ENCODE data around the gene KRT40.
A peak's percentile ranks its signal among the peaks of the same experiment; 100 is the strongest.

Gene KRT40

DNA sequence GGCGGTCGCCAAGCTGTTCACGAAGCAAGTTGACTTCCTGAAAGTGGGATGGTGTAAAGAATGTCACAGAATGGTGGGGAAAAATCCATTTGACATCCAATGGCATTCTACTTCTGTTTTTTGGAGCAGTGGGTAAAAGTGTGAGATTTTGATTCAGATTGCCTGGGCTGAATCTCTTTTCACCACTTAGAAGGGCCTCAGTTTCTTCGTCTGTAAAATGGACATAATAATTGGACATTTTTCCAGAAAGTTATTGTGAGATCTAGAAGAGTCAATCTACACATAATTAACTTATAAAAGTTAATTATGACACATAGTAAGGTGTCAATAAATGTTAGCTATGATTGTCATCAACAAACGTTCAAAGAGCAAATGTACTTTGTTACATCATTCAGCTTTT is 3.0 kb downstream of the KRT40 start:
- Histone ChIP-seq H3K79me1 (replicated peaks; ENCODE audit: low read length, poor library complexity, severe bottlenecking) (no peaks in the 10 kb centered on the region), H2AFZ (ENCODE audit: low read depth, low read length) (no peak overlapping the region), H3K4ac (ENCODE audit: low read depth in 1 of 2, low read length in 2 of 2) (no peak overlapping the region), H3K18ac (ENCODE audit: low read depth in 1 of 2, low read length in 2 of 2) (no peak overlapping the region), H2BK15ac (ENCODE audit: low read depth, poor library complexity, severe bottlenecking) (no peak overlapping the region), H3K27ac (ENCODE audit: low read length, poor library complexity, severe bottlenecking) (no peak overlapping the region), H3K14ac (ENCODE audit: low read length in 2 of 2) (no peak overlapping the region), H3K9me3 (ENCODE audit: control insufficient read depth, low read length) (no peaks in the 10 kb centered on the region), H3K4me3 (ENCODE audit: insufficient read depth in 1 of 2, low read depth in 1 of 2, low read length in 2 of 2) (peak overlapping the region in 1 of 2 experiments; percentile 50), H3K27me3 (ENCODE audit: control insufficient read depth in 1 of 2, insufficient read depth in 1 of 2, low read length in 2 of 2) (no peaks in the 10 kb centered on the region), H3K9ac (ENCODE audit: low read length) (peak overlapping the region; percentile 65), H4K91ac (ENCODE audit: low read length) (no peak overlapping the region), H2BK5ac (ENCODE audit: low read depth, low read length, poor library complexity, severe bottlenecking) (no peak overlapping the region), H2AK5ac (ENCODE audit: low read length, severe bottlenecking) (no peak overlapping the region), H3K36me3 (ENCODE audit: control insufficient read depth in 1 of 2, insufficient read depth in 2 of 2, low read depth in 1 of 2, low read length in 2 of 2) (no peaks in the 10 kb centered on the region), H3K4me1 (ENCODE audit: control insufficient read depth, insufficient read depth, low read depth, low read length) (peaks cover 8% of the 10 kb centered on the region), H2BK120ac (ENCODE audit: low read depth, low read length) (no peak overlapping the region), H3K23ac (ENCODE audit: low read length in 2 of 2) (no peak overlapping the region), H3K4me2 (ENCODE audit: low read length, poor library complexity, severe bottlenecking) (no peak overlapping the region), H4K8ac (ENCODE audit: low read length) (no peak overlapping the region), H2BK12ac (ENCODE audit: low read length in 2 of 2) (no peak overlapping the region)
- WGBS: 70% methylated on average over 3 of the region's 5 CpGs
- no peak for DNase-seq

GRCh38 chr17:40980596-40980995 is 3.5 kb downstream of the KRT40 start:
- no peaks in the 10 kb centered on the region for H3K27me3 ChIP-seq (ENCODE audit: control insufficient read depth in 1 of 2, insufficient read depth in 1 of 2, low read length in 2 of 2)
- H3K36me3 ChIP-seq (ENCODE audit: control insufficient read depth in 1 of 2, insufficient read depth in 2 of 2, low read depth in 1 of 2, low read length in 2 of 2): no peaks in the 10 kb centered on the region
- 17% methylated on average over 8 of the region's 8 CpGs for WGBS
- no peak overlapping the region for H2BK12ac ChIP-seq (ENCODE audit: low read length in 2 of 2)
- no peak overlapping the region for H2BK15ac ChIP-seq (ENCODE audit: low read depth, poor library complexity, severe bottlenecking)
- peaks cover 8% of the 10 kb centered on the region for H3K4me1 ChIP-seq (ENCODE audit: control insufficient read depth, insufficient read depth, low read depth, low read length)
- H2BK5ac ChIP-seq (ENCODE audit: low read depth, low read length, poor library complexity, severe bottlenecking): no peak overlapping the region
- no peaks in the 10 kb centered on the region for H3K9me3 ChIP-seq (ENCODE audit: control insufficient read depth, low read length)
- H3K18ac ChIP-seq (ENCODE audit: low read depth in 1 of 2, low read length in 2 of 2): no peak overlapping the region
- H3K23ac ChIP-seq (ENCODE audit: low read length in 2 of 2): no peak overlapping the region
- no peak overlapping the region for H3K4ac ChIP-seq (ENCODE audit: low read depth in 1 of 2, low read length in 2 of 2)
- peak; percentile 33 for DNase-seq
- H3K4me2 ChIP-seq (ENCODE audit: low read length, poor library complexity, severe bottlenecking): no peak overlapping the region
- no peak overlapping the region for H4K91ac ChIP-seq (ENCODE audit: low read length)
- H2BK120ac ChIP-seq (ENCODE audit: low read depth, low read length): no peak overlapping the region
- no peak overlapping the region for H4K8ac ChIP-seq (ENCODE audit: low read length)
- H3K27ac ChIP-seq (ENCODE audit: low read length, poor library complexity, severe bottlenecking): no peak overlapping the region
- peak overlapping the region in 1 of 2 experiments; percentile 50 for H3K4me3 ChIP-seq (ENCODE audit: insufficient read depth in 1 of 2, low read depth in 1 of 2, low read length in 2 of 2)
- no peak overlapping the region for H3K14ac ChIP-seq (ENCODE audit: low read length in 2 of 2)
- no peak overlapping the region for H2AK5ac ChIP-seq (ENCODE audit: low read length, severe bottlenecking)
- no peak overlapping the region for H2AFZ ChIP-seq (ENCODE audit: low read depth, low read length)
- no peaks in the 10 kb centered on the region for H3K79me1 ChIP-seq (replicated peaks; ENCODE audit: low read length, poor library complexity, severe bottlenecking)
- H3K9ac ChIP-seq (ENCODE audit: low read length): peak overlapping the region; percentile 65

DNA sequence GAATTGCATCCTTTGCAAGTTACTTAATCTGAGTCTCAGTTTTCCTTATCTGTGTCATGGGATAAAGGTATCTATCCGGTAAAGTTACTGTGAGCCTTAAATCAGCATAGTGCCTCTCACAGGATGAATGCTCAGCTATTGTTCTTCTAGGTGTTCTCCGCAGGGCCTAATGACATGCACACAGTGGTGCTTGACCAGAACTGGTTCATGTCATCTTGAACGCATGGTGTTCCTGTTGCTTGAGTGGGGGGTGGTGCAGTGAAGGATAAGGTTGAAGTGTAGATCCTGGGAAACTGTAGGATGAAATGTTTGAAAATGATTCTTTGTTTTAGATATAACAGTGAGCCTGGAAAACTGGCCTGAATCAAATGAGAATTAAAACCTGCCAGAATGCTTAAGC is 4.0 kb downstream of the KRT40 start:
- Histone ChIP-seq H4K8ac (ENCODE audit: low read length) (no peak overlapping the region), H2AK5ac (ENCODE audit: low read length, severe bottlenecking) (no peak overlapping the region), H3K79me1 (replicated peaks; ENCODE audit: low read length, poor library complexity, severe bottlenecking) (no peaks in the 10 kb centered on the region), H3K23ac (ENCODE audit: low read length in 2 of 2) (no peak overlapping the region), H3K9ac (ENCODE audit: low read length) (peak overlapping the region; percentile 65), H3K18ac (ENCODE audit: low read depth in 1 of 2, low read length in 2 of 2) (no peak overlapping the region), H3K36me3 (ENCODE audit: control insufficient read depth in 1 of 2, insufficient read depth in 2 of 2, low read depth in 1 of 2, low read length in 2 of 2) (no peaks in the 10 kb centered on the region), H2BK12ac (ENCODE audit: low read length in 2 of 2) (no peak overlapping the region), H2BK15ac (ENCODE audit: low read depth, poor library complexity, severe bottlenecking) (no peak overlapping the region), H3K27me3 (ENCODE audit: control insufficient read depth in 1 of 2, insufficient read depth in 1 of 2, low read length in 2 of 2) (no peaks in the 10 kb centered on the region), H2BK5ac (ENCODE audit: low read depth, low read length, poor library complexity, severe bottlenecking) (no peak overlapping the region), H3K4me3 (ENCODE audit: insufficient read depth in 1 of 2, low read depth in 1 of 2, low read length in 2 of 2) (peak overlapping the region in 1 of 2 experiments; percentile 50), H4K91ac (ENCODE audit: low read length) (no peak overlapping the region), H2AFZ (ENCODE audit: low read depth, low read length) (no peak overlapping the region), H3K4me1 (ENCODE audit: control insufficient read depth, insufficient read depth, low read depth, low read length) (peaks cover 8% of the 10 kb centered on the region), H3K4ac (ENCODE audit: low read depth in 1 of 2, low read length in 2 of 2) (no peak overlapping the region), H3K9me3 (ENCODE audit: control insufficient read depth, low read length) (no peaks in the 10 kb centered on the region), H2BK120ac (ENCODE audit: low read depth, low read length) (no peak overlapping the region), H3K27ac (ENCODE audit: low read length, poor library complexity, severe bottlenecking) (no peak overlapping the region), H3K4me2 (ENCODE audit: low read length, poor library complexity, severe bottlenecking) (no peak overlapping the region), H3K14ac (ENCODE audit: low read length in 2 of 2) (no peak overlapping the region)
- 76% methylated on average over 3 of the region's 3 CpGs for whole genome bisulfite sequencing
- DNase-seq: no peak

- H3K36me3 ChIP-seq (ENCODE audit: control insufficient read depth in 1 of 2, insufficient read depth in 2 of 2, low read depth in 1 of 2, low read length in 2 of 2): no peaks in the 10 kb centered on the region
- H3K4ac ChIP-seq (ENCODE audit: low read depth in 1 of 2, low read length in 2 of 2): no peak overlapping the region
- H3K4me2 ChIP-seq (ENCODE audit: low read length, poor library complexity, severe bottlenecking): no peak overlapping the region
- H3K4me3 ChIP-seq (ENCODE audit: insufficient read depth in 1 of 2, low read depth in 1 of 2, low read length in 2 of 2): no peak overlapping the region
- no peak overlapping the region for H4K8ac ChIP-seq (ENCODE audit: low read length)
- H3K79me1 ChIP-seq (replicated peaks; ENCODE audit: low read length, poor library complexity, severe bottlenecking): no peaks in the 10 kb centered on the region
- no peak overlapping the region for H2BK5ac ChIP-seq (ENCODE audit: low read depth, low read length, poor library complexity, severe bottlenecking)
- no peak overlapping the region for H2BK120ac ChIP-seq (ENCODE audit: low read depth, low read length)
- no peak overlapping the region for H3K27ac ChIP-seq (ENCODE audit: low read length, poor library complexity, severe bottlenecking)
- WGBS: 92% methylated on average over 13 of the region's 13 CpGs
- H2AFZ ChIP-seq (ENCODE audit: low read depth, low read length): no peak overlapping the region
- no peak overlapping the region for H2AK5ac ChIP-seq (ENCODE audit: low read length, severe bottlenecking)
- no peak overlapping the region for H3K14ac ChIP-seq (ENCODE audit: low read length in 2 of 2)
- H2BK15ac ChIP-seq (ENCODE audit: low read depth, poor library complexity, severe bottlenecking): no peak overlapping the region
- no peaks in the 10 kb centered on the region for H3K27me3 ChIP-seq (ENCODE audit: control insufficient read depth in 1 of 2, insufficient read depth in 1 of 2, low read length in 2 of 2)
- H3K9me3 ChIP-seq (ENCODE audit: control insufficient read depth, low read length): no peaks in the 10 kb centered on the region
- no peak overlapping the region for H3K9ac ChIP-seq (ENCODE audit: low read length)
- H4K91ac ChIP-seq (ENCODE audit: low read length): no peak overlapping the region
- no peak overlapping the region for H2BK12ac ChIP-seq (ENCODE audit: low read length in 2 of 2)
- no peak overlapping the region for H3K23ac ChIP-seq (ENCODE audit: low read length in 2 of 2)
- no peak for DNase-seq
- peaks cover 8% of the 10 kb centered on the region for H3K4me1 ChIP-seq (ENCODE audit: control insufficient read depth, insufficient read depth, low read depth, low read length)
- no peak overlapping the region for H3K18ac ChIP-seq (ENCODE audit: low read depth in 1 of 2, low read length in 2 of 2)
Measured at GRCh38 chr17:40978575-40979151, 5.5 kb downstream of the KRT40 start.
